ENCODE data around the gene ACOX1. TPM values are rescaled to one million over a fixed set of nuclear protein-coding genes. Genes with fewer than 3 reads are reported as not detected.
A peak's percentile ranks its signal among the peaks of the same experiment; 100 is the strongest.

ACOX1 gene
- total and polyA plus RNA-seq, 2 of the 13 experiments (the other 11 are each of a cell fraction or from before 2014, with no cell fraction given), result 86.4 to 120 TPM

DNA sequence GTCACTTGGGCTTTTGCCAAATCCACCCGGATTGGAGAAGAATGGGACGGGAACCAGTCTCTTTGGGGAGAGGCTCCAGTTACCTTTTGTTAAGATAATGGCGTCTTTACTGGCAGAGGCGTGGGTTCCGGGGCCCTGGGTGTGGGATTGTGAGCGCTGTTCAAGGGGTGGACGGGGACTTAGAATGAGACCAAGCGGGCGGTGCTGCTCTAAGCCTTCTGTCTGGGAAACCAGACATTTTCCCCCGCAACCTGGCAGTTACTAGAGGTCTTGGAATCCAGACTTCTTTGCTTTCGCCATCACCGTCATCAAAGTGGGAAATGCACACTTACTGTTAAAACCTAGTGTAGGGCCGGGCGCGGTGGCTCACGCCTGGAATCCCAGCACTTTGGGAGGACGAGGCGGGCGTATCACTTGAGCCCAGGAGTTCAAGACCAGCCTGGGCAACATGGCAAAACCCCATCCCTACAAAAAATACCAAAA lies 780 bp upstream of the ACOX1 start (continued):
- TF ChIP-seq, protein P1, sequence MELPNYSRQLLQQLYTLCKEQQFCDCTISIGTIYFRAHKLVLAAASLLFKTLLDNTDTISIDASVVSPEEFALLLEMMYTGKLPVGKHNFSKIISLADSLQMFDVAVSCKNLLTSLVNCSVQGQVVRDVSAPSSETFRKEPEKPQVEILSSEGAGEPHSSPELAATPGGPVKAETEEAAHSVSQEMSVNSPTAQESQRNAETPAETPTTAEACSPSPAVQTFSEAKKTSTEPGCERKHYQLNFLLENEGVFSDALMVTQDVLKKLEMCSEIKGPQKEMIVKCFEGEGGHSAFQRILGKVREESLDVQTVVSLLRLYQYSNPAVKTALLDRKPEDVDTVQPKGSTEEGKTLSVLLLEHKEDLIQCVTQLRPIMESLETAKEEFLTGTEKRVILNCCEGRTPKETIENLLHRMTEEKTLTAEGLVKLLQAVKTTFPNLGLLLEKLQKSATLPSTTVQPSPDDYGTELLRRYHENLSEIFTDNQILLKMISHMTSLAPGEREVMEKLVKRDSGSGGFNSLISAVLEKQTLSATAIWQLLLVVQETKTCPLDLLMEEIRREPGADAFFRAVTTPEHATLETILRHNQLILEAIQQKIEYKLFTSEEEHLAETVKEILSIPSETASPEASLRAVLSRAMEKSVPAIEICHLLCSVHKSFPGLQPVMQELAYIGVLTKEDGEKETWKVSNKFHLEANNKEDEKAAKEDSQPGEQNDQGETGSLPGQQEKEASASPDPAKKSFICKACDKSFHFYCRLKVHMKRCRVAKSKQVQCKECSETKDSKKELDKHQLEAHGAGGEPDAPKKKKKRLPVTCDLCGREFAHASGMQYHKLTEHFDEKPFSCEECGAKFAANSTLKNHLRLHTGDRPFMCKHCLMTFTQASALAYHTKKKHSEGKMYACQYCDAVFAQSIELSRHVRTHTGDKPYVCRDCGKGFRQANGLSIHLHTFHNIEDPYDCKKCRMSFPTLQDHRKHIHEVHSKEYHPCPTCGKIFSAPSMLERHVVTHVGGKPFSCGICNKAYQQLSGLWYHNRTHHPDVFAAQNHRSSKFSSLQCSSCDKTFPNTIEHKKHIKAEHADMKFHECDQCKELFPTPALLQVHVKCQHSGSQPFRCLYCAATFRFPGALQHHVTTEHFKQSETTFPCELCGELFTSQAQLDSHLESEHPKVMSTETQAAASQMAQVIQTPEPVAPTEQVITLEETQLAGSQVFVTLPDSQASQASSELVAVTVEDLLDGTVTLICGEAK (IDR thresholded peaks at IDR 0.05), result no peak
- TF ChIP-seq, protein P1 (CRISPR knock-in tag; IDR thresholded peaks at IDR 0.05), result no peak
- no peak; the same call in 1 of the 2 replicates for TF ChIP-seq GATA4 (IDR thresholded peaks at IDR 0.05; ENCODE audit: borderline replicate concordance, low read depth)
- 0 out of 2 replicates have a peak, but pooled peaks have one; percentile 3 for TF ChIP-seq TEF (CRISPR knock-in tag; IDR thresholded peaks at IDR 0.05)
- TF ChIP-seq THAP11 (CRISPR knock-in tag; IDR thresholded peaks at IDR 0.05), result no peak
- no peak for TF ChIP-seq ZNF691 (CRISPR knock-in tag; IDR thresholded peaks at IDR 0.05; ENCODE audit: borderline replicate concordance, low read depth)
- TF ChIP-seq, protein P2, sequence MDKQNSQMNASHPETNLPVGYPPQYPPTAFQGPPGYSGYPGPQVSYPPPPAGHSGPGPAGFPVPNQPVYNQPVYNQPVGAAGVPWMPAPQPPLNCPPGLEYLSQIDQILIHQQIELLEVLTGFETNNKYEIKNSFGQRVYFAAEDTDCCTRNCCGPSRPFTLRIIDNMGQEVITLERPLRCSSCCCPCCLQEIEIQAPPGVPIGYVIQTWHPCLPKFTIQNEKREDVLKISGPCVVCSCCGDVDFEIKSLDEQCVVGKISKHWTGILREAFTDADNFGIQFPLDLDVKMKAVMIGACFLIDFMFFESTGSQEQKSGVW (CRISPR knock-in tag; IDR thresholded peaks at IDR 0.05; ENCODE audit: borderline replicate concordance), result no peak
- peak; percentile 56 for TF ChIP-seq POLR2G (IDR thresholded peaks at IDR 0.05; ENCODE audit: low read depth, low read length)
- TF ChIP-seq SYNCRIP (IDR thresholded peaks at IDR 0.05; ENCODE audit: insufficient read depth, low read depth, low read length), result no peak
- peak; percentile 67; the same call in 1 of the 2 replicates for TF ChIP-seq ZNF704 (CRISPR knock-in tag; IDR thresholded peaks at IDR 0.05; ENCODE audit: borderline replicate concordance)
- no peak for TF ChIP-seq SRF (IDR thresholded peaks at IDR 0.05; ENCODE audit: low read depth, low read length)
- TF ChIP-seq ZNF549 (CRISPR knock-in tag; IDR thresholded peaks at IDR 0.05), result no peak
- no peak for TF ChIP-seq SUZ12 (IDR thresholded peaks at IDR 0.05; ENCODE audit: low read depth, low read length)
- TF ChIP-seq ZNF577 (CRISPR knock-in tag; IDR thresholded peaks at IDR 0.05; ENCODE audit: borderline replicate concordance, low read depth), result no peak
- TF ChIP-seq TFDP2 (CRISPR knock-in tag; IDR thresholded peaks at IDR 0.05), result no peak; the same call in 1 of the 2 replicates
